GM10847 (cell line): ENCODE data around the gene RGS17.

Experiments used
- POLR2A ChIP-seq: IDR thresholded peaks from 2 replicates; pipeline ENCODE4 v1.6.1; 2011; ENCODE audit not compliant: insufficient read length; ENCODE audit errors: extremely low read depth

Gene RGS17

GRCh38 chr6:152959333-152959732, 171.7 kb downstream of the RGS17 start:
- TF ChIP-seq POLR2A = no peak

GRCh38 chr6:152957796-152958195, 173.3 kb downstream of the RGS17 start:
- no peak for TF ChIP-seq POLR2A
